ENCODE measurements around the gene FGD1. TPM values are rescaled to one million over a fixed set of nuclear protein-coding genes. Genes with fewer than 3 reads are reported as not detected.

FGD1 gene
- total and polyA plus RNA-seq, 2 of the 4 experiments (the other 2 are of a cell fraction): 2.0 to 12.3 TPM

DNA sequence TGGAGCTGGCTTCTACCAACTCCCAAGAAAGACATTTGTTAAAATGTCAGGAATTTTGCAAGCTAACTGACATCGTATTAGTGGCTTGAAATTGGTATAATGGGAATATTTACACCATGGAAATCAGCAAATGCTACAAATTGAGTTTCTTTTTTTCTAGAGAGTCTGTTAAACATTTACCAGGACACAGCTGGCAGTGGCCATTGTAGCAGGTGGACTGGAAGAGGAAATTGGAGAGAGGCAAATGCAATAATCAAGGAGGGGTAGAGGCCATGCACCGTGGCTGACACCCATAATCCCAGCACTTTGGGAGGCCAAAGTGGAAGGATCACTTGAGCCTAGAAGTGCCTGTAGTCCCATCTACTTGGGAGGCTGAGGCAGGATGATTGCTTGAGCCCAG lies 88.8 kb downstream of the FGD1 start:
- Histone ChIP-seq H2BK15ac (ENCODE audit: low read depth, low read length) (no peak overlapping the region), H3K27me3 (ENCODE audit: control insufficient read depth, insufficient read depth, low read length) (no peaks in the 10 kb centered on the region; the same call in 1 of the 2 replicates), H3K4me2 (ENCODE audit: low read depth, low read length) (no peak overlapping the region), H4K20me1 (ENCODE audit: insufficient read depth, low read length) (no peaks in the 10 kb centered on the region), H4K5ac (ENCODE audit: low read depth, low read length) (no peak overlapping the region), H3K14ac (replicated peaks; ENCODE audit: low read depth, low read length) (no peak overlapping the region), H2AK9ac (replicated peaks; ENCODE audit: low read depth, low read length, poor library complexity) (no peak overlapping the region), H3K4ac (ENCODE audit: low read depth, low read length) (no peak overlapping the region), H3K9me3 (ENCODE audit: control insufficient read depth, insufficient read depth, low read length) (no peaks in the 10 kb centered on the region), H2AK5ac (ENCODE audit: low read depth, low read length) (no peak overlapping the region), H2BK5ac (ENCODE audit: low read depth, low read length, poor library complexity, severe bottlenecking) (no peak overlapping the region), H2BK20ac (ENCODE audit: low read depth, low read length) (no peak overlapping the region), H3K4me1 (ENCODE audit: control insufficient read depth, insufficient read depth, low read length) (no peaks in the 10 kb centered on the region), H3K4me3 (ENCODE audit: insufficient read depth, low read depth, low read length) (no peak overlapping the region), H4K8ac (ENCODE audit: low read depth in 2 of 2, low read length in 2 of 2) (no peak overlapping the region), H3K27ac (ENCODE audit: insufficient read depth, low read length) (no peak overlapping the region), H2AFZ (replicated peaks; ENCODE audit: low read length, poor library complexity) (no peak overlapping the region), H3K36me3 (ENCODE audit: control insufficient read depth, insufficient read depth, low read length) (no peaks in the 10 kb centered on the region), H4K91ac (ENCODE audit: insufficient read depth, low read depth, low read length) (no peak overlapping the region), H3K79me1 (ENCODE audit: low read depth in 1 of 2, low read length in 2 of 2) (no peaks in the 10 kb centered on the region), H3K9me1 (ENCODE audit: insufficient read depth, low read length) (no peaks in the 10 kb centered on the region), H2BK120ac (ENCODE audit: low read depth, low read length) (no peak overlapping the region), H3K18ac (ENCODE audit: low read depth, low read length) (no peak overlapping the region), H3K23ac (ENCODE audit: low read depth, low read length) (no peak overlapping the region), H3K9ac (ENCODE audit: low read depth, low read length) (no peak overlapping the region), H3K56ac (ENCODE audit: extremely low read depth, insufficient read depth, low read length) (no peak overlapping the region)
- no peak for DNase-seq
- no CpG with 5 or more reads among the region's 2 CpGs for WGBS, 2 experiments (ENCODE audit: extremely low coverage in 2 of 2, insufficient read length in 1 of 2)
- ATAC-seq (ENCODE audit: low read depth): no peak
- no peak for TF ChIP-seq NFE2L2 (IDR thresholded peaks at IDR 0.05; ENCODE audit: low read depth, low read length)
- TF ChIP-seq RFX5 (IDR thresholded peaks at IDR 0.05; ENCODE audit: low read depth, low read length): no peak
- no peak for TF ChIP-seq RAD21 (IDR thresholded peaks at IDR 0.05; ENCODE audit: low read length)
- no peak for TF ChIP-seq FOS (IDR thresholded peaks at IDR 0.05; ENCODE audit: low read depth, low read length)
- no peak for TF ChIP-seq CTCF (conservative IDR thresholded peaks at IDR 0.05; ENCODE audit: low read depth, low read length)
- TF ChIP-seq POLR2A (IDR thresholded peaks at IDR 0.05; ENCODE audit: low read depth, low read length): no peak
- TF ChIP-seq, protein P1, sequence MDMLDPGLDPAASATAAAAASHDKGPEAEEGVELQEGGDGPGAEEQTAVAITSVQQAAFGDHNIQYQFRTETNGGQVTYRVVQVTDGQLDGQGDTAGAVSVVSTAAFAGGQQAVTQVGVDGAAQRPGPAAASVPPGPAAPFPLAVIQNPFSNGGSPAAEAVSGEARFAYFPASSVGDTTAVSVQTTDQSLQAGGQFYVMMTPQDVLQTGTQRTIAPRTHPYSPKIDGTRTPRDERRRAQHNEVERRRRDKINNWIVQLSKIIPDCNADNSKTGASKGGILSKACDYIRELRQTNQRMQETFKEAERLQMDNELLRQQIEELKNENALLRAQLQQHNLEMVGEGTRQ (IDR thresholded peaks at IDR 0.05; ENCODE audit: low read depth, low read length): no peak
- no peak for TF ChIP-seq MXI1 (IDR thresholded peaks at IDR 0.05; ENCODE audit: borderline replicate concordance, low read depth, low read length)
- TF ChIP-seq RCOR1 (IDR thresholded peaks at IDR 0.05; ENCODE audit: insufficient replicate concordance, low read length): no peak
- no peak for TF ChIP-seq CEBPB (IDR thresholded peaks at IDR 0.05; ENCODE audit: low read depth, low read length)
- BruUV-seq (replicated peaks): no TSS peak
- dilution Hi-C loops (cut with HindIII; ENCODE audit: low sequenced_read_pairs, unreplicated experiment): no loop called here
- intact Hi-C loops (cut with micrococcal nuclease): no loop called here
- ChIA-PET POLR2A (ENCODE audit: unreplicated experiment) (no interaction called here), CTCF (no interaction called here)
- in situ Hi-C loops (cut with MboI; ENCODE audit: low sequenced_read_pairs): no loop called here
